ENCODE results near the gene MEOX1. TPM values are rescaled to one million over a fixed set of nuclear protein-coding genes. Genes with fewer than 3 reads are reported as not detected.

MEOX1 gene
- total RNA-seq, 1 experiment from 2014 or later = 0.84 TPM

- Histone ChIP-seq H3K4me1 (ENCODE audit: insufficient read depth, low read length) (no peaks in the 10 kb centered on the region), H3K79me2 (ENCODE audit: low read length) (no peaks in the 10 kb centered on the region), H2AFZ (ENCODE audit: low read length) (no peak overlapping the region), H3K9me3 (ENCODE audit: low read length) (no peaks in the 10 kb centered on the region), H3F3A (ENCODE audit: low read length, unreplicated experiment) (no peaks in the 10 kb centered on the region), H4K20me1 (ENCODE audit: low read length) (no peaks in the 10 kb centered on the region), H3K9me2 (replicated peaks; ENCODE audit: low read length) (no peaks in the 10 kb centered on the region), H3K27ac (ENCODE audit: low read length) (no peak overlapping the region), H3K9ac (ENCODE audit: low read length) (no peak overlapping the region), H3K4me3 (ENCODE audit: low read length) (no peak overlapping the region), H3K4me2 (ENCODE audit: low read length) (no peak overlapping the region), H3K27me3 (ENCODE audit: low read length) (0 out of 2 replicates have a peak, but pooled peaks cover 3% of the 10 kb centered on the region), H3K36me3 (ENCODE audit: low read depth, low read length) (no peaks in the 10 kb centered on the region)
- no peak for ATAC-seq
- ChIA-PET POLR2A (ENCODE audit: unreplicated experiment) (no interaction called here), CTCF (interaction anchor here (0.6 kb wide), 1 partner anchor 18 kb away, joined by 3 read pairs; no protein-coding TSS in a partner anchor)
- DNase-seq = no peak
- BruUV-seq (replicated peaks) = no TSS peak
- intact Hi-C loops (cut with micrococcal nuclease) = no loop called here
- TF ChIP-seq, protein P1, sequence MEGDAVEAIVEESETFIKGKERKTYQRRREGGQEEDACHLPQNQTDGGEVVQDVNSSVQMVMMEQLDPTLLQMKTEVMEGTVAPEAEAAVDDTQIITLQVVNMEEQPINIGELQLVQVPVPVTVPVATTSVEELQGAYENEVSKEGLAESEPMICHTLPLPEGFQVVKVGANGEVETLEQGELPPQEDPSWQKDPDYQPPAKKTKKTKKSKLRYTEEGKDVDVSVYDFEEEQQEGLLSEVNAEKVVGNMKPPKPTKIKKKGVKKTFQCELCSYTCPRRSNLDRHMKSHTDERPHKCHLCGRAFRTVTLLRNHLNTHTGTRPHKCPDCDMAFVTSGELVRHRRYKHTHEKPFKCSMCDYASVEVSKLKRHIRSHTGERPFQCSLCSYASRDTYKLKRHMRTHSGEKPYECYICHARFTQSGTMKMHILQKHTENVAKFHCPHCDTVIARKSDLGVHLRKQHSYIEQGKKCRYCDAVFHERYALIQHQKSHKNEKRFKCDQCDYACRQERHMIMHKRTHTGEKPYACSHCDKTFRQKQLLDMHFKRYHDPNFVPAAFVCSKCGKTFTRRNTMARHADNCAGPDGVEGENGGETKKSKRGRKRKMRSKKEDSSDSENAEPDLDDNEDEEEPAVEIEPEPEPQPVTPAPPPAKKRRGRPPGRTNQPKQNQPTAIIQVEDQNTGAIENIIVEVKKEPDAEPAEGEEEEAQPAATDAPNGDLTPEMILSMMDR (conservative IDR thresholded peaks at IDR 0.05; ENCODE audit: low read depth, low read length) = no peak
- TF ChIP-seq EZH2 (IDR thresholded peaks at IDR 0.05; ENCODE audit: low read length, unreplicated experiment) (no peak), EZH2phosphoT487 (IDR thresholded peaks at IDR 0.05; ENCODE audit: borderline replicate concordance, low read length) (no peak)
These were observed 51.9 kb downstream of the MEOX1 start for GRCh38 chr17:43609613-43610385.

GRCh38 chr17:43608313-43608712, 53.4 kb downstream of the MEOX1 start:
- H3K4me1 ChIP-seq (ENCODE audit: insufficient read depth, low read length) = no peaks in the 10 kb centered on the region
- TF ChIP-seq EZH2phosphoT487 (IDR thresholded peaks at IDR 0.05; ENCODE audit: borderline replicate concordance, low read length) = no peak
- TF ChIP-seq, protein P1 (conservative IDR thresholded peaks at IDR 0.05; ENCODE audit: low read depth, low read length) = no peak
- TF ChIP-seq EZH2 (IDR thresholded peaks at IDR 0.05; ENCODE audit: low read length, unreplicated experiment) = no peak
- H2AFZ ChIP-seq (ENCODE audit: low read length) = no peak overlapping the region
- ATAC-seq (peak; percentile 27; the same call in 1 of the 2 replicates), DNase-seq (peak; percentile 27)
- no peaks in the 10 kb centered on the region for H4K20me1 ChIP-seq (ENCODE audit: low read length)
- no peaks in the 10 kb centered on the region for H3F3A ChIP-seq (ENCODE audit: low read length, unreplicated experiment)
- no peak overlapping the region for H3K9ac ChIP-seq (ENCODE audit: low read length)
- no peaks in the 10 kb centered on the region for H3K27me3 ChIP-seq (ENCODE audit: low read length)
- no peaks in the 10 kb centered on the region for H3K79me2 ChIP-seq (ENCODE audit: low read length)
- H3K36me3 ChIP-seq (ENCODE audit: low read depth, low read length) = no peaks in the 10 kb centered on the region
- H3K4me3 ChIP-seq (ENCODE audit: low read length) = no peak overlapping the region
- no TSS peak for BruUV-seq (replicated peaks)
- H3K4me2 ChIP-seq (ENCODE audit: low read length) = no peak overlapping the region
- no peak overlapping the region for H3K27ac ChIP-seq (ENCODE audit: low read length)
- intact Hi-C loops (cut with micrococcal nuclease) = no loop called here
- no peaks in the 10 kb centered on the region for H3K9me3 ChIP-seq (ENCODE audit: low read length)
- ChIA-PET POLR2A (ENCODE audit: unreplicated experiment) (no interaction called here), CTCF (no interaction called here)
- H3K9me2 ChIP-seq (replicated peaks; ENCODE audit: low read length) = no peaks in the 10 kb centered on the region

DNA sequence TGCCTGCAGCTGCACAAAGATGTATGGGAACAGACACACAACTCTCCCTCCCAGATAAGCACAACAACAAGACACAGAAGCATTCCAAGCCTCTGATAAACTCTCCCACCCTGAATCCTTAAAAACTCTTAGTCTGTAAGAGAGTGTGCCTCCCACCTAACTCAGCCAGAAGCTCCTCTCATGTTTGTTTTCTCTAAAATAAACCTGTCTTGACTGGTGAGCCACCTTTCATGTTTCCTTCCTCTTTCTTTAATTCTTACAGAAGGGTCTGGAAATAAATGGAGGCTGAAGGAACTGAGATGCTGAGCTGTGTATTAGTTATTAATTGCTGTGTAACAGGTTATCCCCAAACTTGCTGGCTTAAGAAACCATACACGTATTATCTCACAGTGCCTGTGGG, 57.2 kb downstream of the MEOX1 start:
- Histone ChIP-seq H3K4me2 (ENCODE audit: low read length) (no peak overlapping the region), H4K20me1 (ENCODE audit: low read length) (no peaks in the 10 kb centered on the region), H3F3A (ENCODE audit: low read length, unreplicated experiment) (no peaks in the 10 kb centered on the region), H3K9ac (ENCODE audit: low read length) (no peak overlapping the region), H3K4me3 (ENCODE audit: low read length) (no peak overlapping the region), H3K36me3 (ENCODE audit: low read depth, low read length) (no peaks in the 10 kb centered on the region), H3K79me2 (ENCODE audit: low read length) (no peaks in the 10 kb centered on the region), H3K27ac (ENCODE audit: low read length) (no peak overlapping the region), H3K27me3 (ENCODE audit: low read length) (no peaks in the 10 kb centered on the region), H3K9me2 (replicated peaks; ENCODE audit: low read length) (no peaks in the 10 kb centered on the region), H3K9me3 (ENCODE audit: low read length) (no peaks in the 10 kb centered on the region), H3K4me1 (ENCODE audit: insufficient read depth, low read length) (peaks cover 4% of the 10 kb centered on the region), H2AFZ (ENCODE audit: low read length) (no peak overlapping the region)
- ChIA-PET CTCF (no interaction called here), POLR2A (ENCODE audit: unreplicated experiment) (no interaction called here)
- DNase-seq = no peak
- intact Hi-C loops (cut with micrococcal nuclease) = no loop called here
- TF ChIP-seq EZH2phosphoT487 (IDR thresholded peaks at IDR 0.05; ENCODE audit: borderline replicate concordance, low read length) = no peak
- TF ChIP-seq EZH2 (IDR thresholded peaks at IDR 0.05; ENCODE audit: low read length, unreplicated experiment) = no peak
- TF ChIP-seq, protein P1 (conservative IDR thresholded peaks at IDR 0.05; ENCODE audit: low read depth, low read length) = no peak
- ATAC-seq = no peak
- no TSS peak for BruUV-seq (replicated peaks)

Measured in PC-3 (cell line).